Omental fat pad (tissue), 4 donors: ENCODE measurements around the gene NHSL1. TPM values are rescaled to one million over a fixed set of nuclear protein-coding genes. Genes with fewer than 3 reads are reported as not detected.

Source experiments
- ATAC-seq: fragments of 150-250 bp; one replicate; pipeline ENCODE4 v1.9.1; 2016; ENCODE audit warnings: mild to moderate bottlenecking, moderate library complexity; ENCODE audit not compliant: low FRiP score
- DNase-seq: peaks from one replicate; pipeline ENCODE4 v3.0.0-alpha.2; 2019; ENCODE audit warnings: low spot score
- CTCF ChIP-seq, 3 donors: fragments of 450-650 bp; IDR thresholded peaks; one replicate each; pipeline ENCODE4 v1.5.1; 2016 to 2017; ENCODE audit warnings: antibody characterized with exemption in 3 of 3, mild to moderate bottlenecking in 3 of 3, moderate library complexity in 2 of 3
- total RNA-seq, 4 donors: library from RNA; depleted of rRNA; stranded (reverse); fragments of >200 nt; gene quantifications; one replicate each; pipeline ENCODE4 v1.1.0, GENCODE V29; 2016

Gene NHSL1
- 10 to 100 TPM; 15.9 to 23.2 (median 18.4) TPM for total RNA-seq

GRCh38 chr6:138499303-138500018 lies at the start of gene NHSL1:
Gene NHSL1 (minus strand): TSS chr6:138499494. CDS start chr6:138499290, 204 bp downstream.
- DNase-seq (no peak), ATAC-seq (no peak)
- TF ChIP-seq CTCF (IDR thresholded peaks at IDR 0.05): no peak

GRCh38 chr6:138546733-138547185 lies 47.5 kb upstream of the NHSL1 start:
- ATAC-seq (no peak), DNase-seq (no peak)
- TF ChIP-seq CTCF (IDR thresholded peaks at IDR 0.05): no peak

- DNase-seq (peak; percentile 52), ATAC-seq (peak; percentile 85)
- TF ChIP-seq CTCF (IDR thresholded peaks at IDR 0.05): no peak
Measured at GRCh38 chr6:138545621-138545980, 46.3 kb upstream of the NHSL1 start.

- DNase-seq: no peak
- TF ChIP-seq CTCF (IDR thresholded peaks at IDR 0.05): no peak
- no peak for ATAC-seq
Measured at GRCh38 chr6:138544501-138544900, 45.2 kb upstream of the NHSL1 start.

- TF ChIP-seq CTCF (IDR thresholded peaks at IDR 0.05): no peak
- no peak for ATAC-seq
Measured at GRCh38 chr6:138543657-138544056, 44.4 kb upstream of the NHSL1 start.

GRCh38 chr6:138541823-138542481 lies 42.7 kb upstream of the NHSL1 start:
- ATAC-seq (no peak), DNase-seq (no peak)
- TF ChIP-seq CTCF (IDR thresholded peaks at IDR 0.05): no peak

More at GRCh38 chr6:138543657-138544056, 44.4 kb upstream of the NHSL1 start:
- no peak for DNase-seq

GRCh38 chr6:138540468-138540867 lies 41.2 kb upstream of the NHSL1 start:
- DNase-seq: no peak
- TF ChIP-seq CTCF (IDR thresholded peaks at IDR 0.05): no peak
- no peak for ATAC-seq
